Activated CD4-positive, alpha-beta T cell treated with anti-CD3 and anti-CD28 coated beads, Interleukin-2, amount 10 ng/mL, durations not matched to agents 7 days and 5 days (primary cell): ENCODE data around the gene ADAM22. TPM values are rescaled to one million over a fixed set of nuclear protein-coding genes. Genes with fewer than 3 reads are reported as not detected.

ENCODE experiments used
- total RNA-seq, 2 experiments: library from RNA; stranded (reverse); gene quantifications; one replicate each; pipeline ENCODE4 v1.2.3, GENCODE V29; 2021

The ADAM22 gene
- total RNA-seq, 2 experiments from 2014 or later = 0.96 to 1.1 TPM

Other genes with a start within 250 kb of the ADAM22 start
- 10 to 100 TPM; 49.7 to 55.7 TPM for gene SLC25A40, start 57.9 kb upstream of the ADAM22 start, total RNA-seq
- gene DBF4, start 57.8 kb upstream of the ADAM22 start, total RNA-seq = 10 to 100 TPM; 68.8 to 75.7 TPM